NB4 (cell line): ENCODE measurements around the gene AP5S1.

Source experiments
- POLR2A ChIP-seq: IDR thresholded peaks from 2 replicates; pipeline ENCODE4 v1.6.1; 2011; ENCODE audit warnings: mild to moderate bottlenecking; ENCODE audit not compliant: insufficient read length; ENCODE audit errors: extremely low read depth
- TF ChIP-seq, protein P1 (sequence below): IDR thresholded peaks from one replicate; pipeline ENCODE4 v1.5.1; 2012; ENCODE audit warnings: low read depth, low read length

DNA sequence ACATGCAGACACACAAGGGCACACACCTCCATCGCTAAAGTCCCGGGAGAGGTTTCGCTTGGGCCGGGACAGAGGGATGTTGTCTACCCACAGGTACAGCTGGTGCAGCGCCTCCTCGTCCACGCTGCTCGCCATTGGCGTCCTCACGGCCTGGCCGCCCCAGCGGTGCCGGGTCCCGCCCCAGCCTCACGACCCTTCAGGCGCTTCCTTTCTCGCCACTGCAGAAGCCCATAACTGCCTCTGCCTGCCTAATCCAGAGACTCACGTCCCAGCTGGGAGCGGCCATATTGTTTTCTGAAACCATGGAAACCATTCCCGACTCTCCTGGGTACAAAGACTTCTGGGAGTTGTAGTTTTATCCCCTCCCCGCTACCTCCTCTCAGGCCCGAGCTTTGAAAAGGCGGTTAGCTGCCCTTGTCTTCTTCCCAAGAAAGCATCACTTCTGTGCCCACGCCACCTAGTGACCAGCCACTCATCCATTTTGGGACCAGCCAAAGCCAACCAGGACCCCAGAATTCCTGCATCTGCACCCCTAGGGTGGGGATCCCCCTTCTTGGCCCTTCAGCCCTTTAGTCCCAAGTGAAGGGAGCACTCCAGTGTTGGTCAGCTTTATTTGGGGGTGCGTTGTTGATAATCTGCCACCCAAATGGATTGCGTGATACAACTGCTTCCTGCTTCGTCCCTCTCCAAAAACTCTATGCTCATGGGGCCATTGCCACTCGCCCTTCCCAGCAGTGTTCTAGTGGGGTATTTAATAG, 39.0 kb upstream of the AP5S1 start, which contains the start of gene SPEF1:
- TF ChIP-seq, protein P1, sequence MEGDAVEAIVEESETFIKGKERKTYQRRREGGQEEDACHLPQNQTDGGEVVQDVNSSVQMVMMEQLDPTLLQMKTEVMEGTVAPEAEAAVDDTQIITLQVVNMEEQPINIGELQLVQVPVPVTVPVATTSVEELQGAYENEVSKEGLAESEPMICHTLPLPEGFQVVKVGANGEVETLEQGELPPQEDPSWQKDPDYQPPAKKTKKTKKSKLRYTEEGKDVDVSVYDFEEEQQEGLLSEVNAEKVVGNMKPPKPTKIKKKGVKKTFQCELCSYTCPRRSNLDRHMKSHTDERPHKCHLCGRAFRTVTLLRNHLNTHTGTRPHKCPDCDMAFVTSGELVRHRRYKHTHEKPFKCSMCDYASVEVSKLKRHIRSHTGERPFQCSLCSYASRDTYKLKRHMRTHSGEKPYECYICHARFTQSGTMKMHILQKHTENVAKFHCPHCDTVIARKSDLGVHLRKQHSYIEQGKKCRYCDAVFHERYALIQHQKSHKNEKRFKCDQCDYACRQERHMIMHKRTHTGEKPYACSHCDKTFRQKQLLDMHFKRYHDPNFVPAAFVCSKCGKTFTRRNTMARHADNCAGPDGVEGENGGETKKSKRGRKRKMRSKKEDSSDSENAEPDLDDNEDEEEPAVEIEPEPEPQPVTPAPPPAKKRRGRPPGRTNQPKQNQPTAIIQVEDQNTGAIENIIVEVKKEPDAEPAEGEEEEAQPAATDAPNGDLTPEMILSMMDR, result peak; percentile 77
- TF ChIP-seq POLR2A, result no peak
